ENCODE results near the gene WRAP53. TPM values are rescaled to one million over a fixed set of nuclear protein-coding genes. Genes with fewer than 3 reads are reported as not detected.

The WRAP53 gene
- total and polyA plus RNA-seq, 12 donors, result 3.8 to 12.1 (median 4.9) TPM

DNA sequence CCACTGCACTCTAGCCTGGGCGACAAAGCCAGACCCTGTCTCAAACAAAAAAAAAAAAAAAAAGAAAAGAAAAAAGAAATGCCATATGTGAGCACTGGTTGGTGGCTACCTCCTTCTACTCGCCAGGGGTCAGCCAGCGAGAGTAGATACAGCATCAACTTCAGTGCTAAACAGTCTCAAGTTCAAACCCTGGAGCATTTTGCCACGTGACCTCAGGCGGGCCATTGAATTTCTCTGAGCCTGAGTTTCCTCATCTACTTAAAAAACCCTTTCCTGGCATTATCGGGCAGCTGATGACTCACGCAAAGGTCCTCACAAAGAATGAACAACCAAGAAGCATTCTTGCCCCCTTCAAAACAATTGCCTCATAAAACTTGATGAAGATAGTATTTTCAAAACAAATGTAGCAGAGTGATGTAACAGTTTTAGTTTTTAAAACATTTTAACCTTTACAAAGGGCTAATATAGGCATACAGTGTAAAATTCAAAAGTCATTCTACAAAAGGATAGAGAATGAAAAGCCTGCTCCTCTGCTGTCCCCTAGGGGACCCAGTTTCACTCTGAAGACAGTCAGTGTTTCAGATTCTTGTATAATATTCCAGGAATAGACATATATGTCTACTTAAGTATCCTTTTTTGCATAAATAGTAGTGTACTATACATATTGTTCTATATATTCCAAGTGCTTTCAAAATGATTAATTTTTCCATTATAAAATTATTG is 57.6 kb downstream of the WRAP53 start:
- DNase-seq (no peak), ATAC-seq (peak in 1 of 8 donors; percentile 37)
- Histone ChIP-seq H3K27me3 (peaks cover 0 to 18% (median 9%) of the 10 kb centered on the region in 7 donors), H3K4me3 (no peak overlapping the region), H3K9me3 (peaks cover 0 to 9% (median 0%) of the 10 kb centered on the region in 11 donors), H3K4me1 (peaks cover 0 to 18% (median 8%) of the 10 kb centered on the region in 9 donors), H3K27ac (no peak overlapping the region), H3K36me3 (no peaks in the 10 kb centered on the region)
- intact Hi-C loops (cut with DNase I), result loop anchor here in 6 of 10 donors (5.0 to 10.0 kb wide), 9 partner anchors 69 to 311 kb away; partner anchors contain the start of genes CYB5D1 (in 2 of the 6), NAA38 (in 2 of the 6), TMEM88 (in 2 of the 6) and KDM6B (in 1 of the 6)
- 70 to 76% methylated on average over 7 of the region's 7 CpGs for WGBS, 2 donors
- TF ChIP-seq, protein P1, sequence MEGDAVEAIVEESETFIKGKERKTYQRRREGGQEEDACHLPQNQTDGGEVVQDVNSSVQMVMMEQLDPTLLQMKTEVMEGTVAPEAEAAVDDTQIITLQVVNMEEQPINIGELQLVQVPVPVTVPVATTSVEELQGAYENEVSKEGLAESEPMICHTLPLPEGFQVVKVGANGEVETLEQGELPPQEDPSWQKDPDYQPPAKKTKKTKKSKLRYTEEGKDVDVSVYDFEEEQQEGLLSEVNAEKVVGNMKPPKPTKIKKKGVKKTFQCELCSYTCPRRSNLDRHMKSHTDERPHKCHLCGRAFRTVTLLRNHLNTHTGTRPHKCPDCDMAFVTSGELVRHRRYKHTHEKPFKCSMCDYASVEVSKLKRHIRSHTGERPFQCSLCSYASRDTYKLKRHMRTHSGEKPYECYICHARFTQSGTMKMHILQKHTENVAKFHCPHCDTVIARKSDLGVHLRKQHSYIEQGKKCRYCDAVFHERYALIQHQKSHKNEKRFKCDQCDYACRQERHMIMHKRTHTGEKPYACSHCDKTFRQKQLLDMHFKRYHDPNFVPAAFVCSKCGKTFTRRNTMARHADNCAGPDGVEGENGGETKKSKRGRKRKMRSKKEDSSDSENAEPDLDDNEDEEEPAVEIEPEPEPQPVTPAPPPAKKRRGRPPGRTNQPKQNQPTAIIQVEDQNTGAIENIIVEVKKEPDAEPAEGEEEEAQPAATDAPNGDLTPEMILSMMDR (IDR thresholded peaks at IDR 0.05), result peak in 1 of 9 donors; percentile 8

DNA sequence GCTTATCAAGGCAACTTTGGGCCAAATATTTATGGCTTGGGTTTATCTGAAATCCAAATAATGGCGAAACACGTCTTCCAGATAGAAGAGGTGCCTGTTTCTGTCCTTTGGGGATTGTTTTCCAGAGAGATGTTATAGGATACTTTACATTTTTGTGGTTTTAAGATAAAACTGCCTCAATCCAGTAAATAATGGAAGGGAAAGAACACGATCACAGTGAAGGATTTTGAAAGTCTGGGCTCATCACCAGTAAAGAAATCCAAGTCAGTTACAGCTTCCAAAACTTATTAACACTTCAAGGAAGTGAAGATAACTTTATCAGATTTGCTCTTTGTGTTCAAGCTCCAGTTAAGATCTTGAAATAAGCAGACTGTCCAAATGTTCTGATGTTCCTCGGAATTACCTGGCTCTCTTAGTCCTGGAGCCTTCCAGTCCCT is 59.4 kb downstream of the WRAP53 start:
- Histone ChIP-seq H3K4me1 (peaks cover 0 to 22% (median 8%) of the 10 kb centered on the region in 9 donors), H3K27me3 (peaks cover 0 to 7% (median 3%) of the 10 kb centered on the region in 7 donors), H3K4me3 (no peak overlapping the region), H3K27ac (no peak overlapping the region), H3K36me3 (no peaks in the 10 kb centered on the region), H3K9me3 (peaks cover 0 to 9% (median 0%) of the 10 kb centered on the region in 11 donors)
- intact Hi-C loops (cut with DNase I), result loop anchor here in 6 of 10 donors (5.0 to 10.0 kb wide), 9 partner anchors 67 to 310 kb away; partner anchors contain the start of genes CYB5D1 (in 2 of the 6), NAA38 (in 2 of the 6), TMEM88 (in 2 of the 6) and KDM6B (in 1 of the 6)
- ATAC-seq (no peak), DNase-seq (no peak)
- WGBS, 2 donors, result 38 to 41% methylated on average over 4 of the region's 4 CpGs
- TF ChIP-seq, protein P1 (IDR thresholded peaks at IDR 0.05), result no peak

DNA sequence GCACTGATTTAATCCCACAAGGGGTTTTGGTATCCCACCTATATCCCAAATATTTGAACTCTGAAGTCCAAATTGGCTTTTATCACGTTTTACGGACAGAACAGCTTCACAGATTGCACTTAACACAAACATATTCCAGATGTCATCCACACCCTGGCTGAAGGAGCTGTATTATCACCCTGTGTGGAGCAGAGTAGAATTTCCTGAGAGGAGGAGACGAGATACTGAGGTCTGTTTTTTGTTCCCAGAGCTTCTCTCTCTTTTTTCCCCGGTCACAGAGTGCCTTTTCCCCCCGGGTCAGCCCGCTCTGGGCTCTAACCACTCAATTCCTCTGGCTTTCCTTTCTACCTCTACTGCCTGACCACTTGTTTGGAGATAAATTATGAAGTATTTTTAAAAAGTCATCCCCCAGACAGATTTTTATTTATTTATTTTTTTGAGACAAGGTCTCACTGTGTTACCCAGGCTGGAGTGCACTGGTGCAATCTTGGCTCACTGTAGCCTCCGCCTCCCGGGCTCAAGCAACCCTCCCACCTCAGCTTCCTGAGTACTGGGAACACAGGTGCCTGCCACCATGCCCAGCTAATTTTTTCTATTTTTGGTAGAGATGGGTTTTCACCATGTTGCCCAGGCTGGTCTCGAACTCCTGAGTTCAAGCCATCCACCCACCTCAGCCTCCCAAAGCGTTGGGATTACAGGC is 59.9 kb downstream of the WRAP53 start:
- no peak overlapping the region for H3K27ac ChIP-seq
- H3K9me3 ChIP-seq, result peaks cover 0 to 9% (median 0%) of the 10 kb centered on the region in 11 donors
- intact Hi-C loops (cut with DNase I), result loop anchor here in 6 of 10 donors (5.0 to 10.0 kb wide), 9 partner anchors 67 to 309 kb away; partner anchors contain the start of genes CYB5D1 (in 2 of the 6), NAA38 (in 2 of the 6), TMEM88 (in 2 of the 6) and KDM6B (in 1 of the 6)
- H3K4me3 ChIP-seq, result no peak overlapping the region
- TF ChIP-seq, protein P1 (IDR thresholded peaks at IDR 0.05), result no peak
- WGBS, 2 donors, result 46% methylated on average over 10 of the region's 10 CpGs
- peaks cover 0 to 3% (median 0%) of the 10 kb centered on the region in 7 donors for H3K27me3 ChIP-seq
- no peaks in the 10 kb centered on the region for H3K36me3 ChIP-seq
- H3K4me1 ChIP-seq, result peaks cover 0 to 22% (median 8%) of the 10 kb centered on the region in 9 donors
- no peak for DNase-seq
- peak in 1 of 8 donors; percentile 35 for ATAC-seq

DNA sequence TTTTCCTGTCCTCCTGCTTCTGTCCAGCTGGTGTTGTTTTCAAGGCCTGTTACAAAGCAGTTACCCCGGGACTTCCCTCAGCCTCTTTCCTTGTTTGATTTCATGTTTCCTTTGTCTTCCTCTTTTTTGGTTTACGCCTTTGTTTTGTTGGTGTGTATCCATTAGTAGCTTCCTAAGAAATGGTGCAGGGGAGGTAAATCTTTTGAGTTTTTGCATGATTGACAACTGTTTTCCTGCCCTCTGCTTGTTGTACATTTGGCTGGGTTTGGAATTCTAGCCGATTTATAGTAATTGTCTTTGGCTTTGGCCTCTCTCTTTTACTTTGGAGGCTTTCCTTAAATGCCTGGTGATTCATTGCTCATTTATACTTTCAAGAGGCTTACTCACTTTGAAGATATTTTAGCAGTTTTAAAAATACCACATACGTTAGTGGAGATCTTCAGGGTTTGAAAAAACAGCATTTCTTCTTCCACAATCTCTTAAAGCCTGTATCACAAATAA is 62.1 kb downstream of the WRAP53 start:
- no peak for DNase-seq
- Histone ChIP-seq H3K36me3 (no peaks in the 10 kb centered on the region), H3K27ac (no peak overlapping the region), H3K4me3 (no peak overlapping the region), H3K4me1 (peaks cover 0 to 22% (median 8%) of the 10 kb centered on the region in 9 donors), H3K9me3 (peaks cover 0 to 9% (median 0%) of the 10 kb centered on the region in 11 donors), H3K27me3 (peaks cover 0 to under 1% (median 0%) of the 10 kb centered on the region in 7 donors)
- TF ChIP-seq, protein P1 (IDR thresholded peaks at IDR 0.05), result no peak
- intact Hi-C loops (cut with DNase I), result no loop called here
- no peak for ATAC-seq
- WGBS, 2 donors, result 66 to 75% methylated on average over 4 of the region's 4 CpGs
